OCI-LY7 (cell line): Measurements from ENCODE around the gene PDSS2. TPM values are rescaled to one million over a fixed set of nuclear protein-coding genes. Genes with fewer than 3 reads are reported as not detected.

Experiments used
- BruUV-seq: library from RNA; stranded (reverse); fragments of 400-500 nt; replicated peaks from 2 replicates; lab custom pipeline; 2021; lab: Mats Ljungman, UMichigan
- CTCF ChIA-PET: fragments of 300-600 bp; sonication (Branson Sonifier 250); formaldehyde crosslinking; loops from one replicate; lab custom pipeline; 2022; ENCODE audit warnings: antibody characterized with exemption; ENCODE audit not compliant: unreplicated experiment; lab: Charles Lee
- POLR2A ChIA-PET: fragments of 300-600 bp; sonication (Branson Sonifier 250); formaldehyde crosslinking; loops from one replicate; lab custom pipeline; 2022; ENCODE audit warnings: antibody characterized with exemption; lab: Charles Lee
- DNase-seq: peaks from one replicate; pipeline ENCODE4 v3.0.0-alpha.2; 2015; ENCODE audit warnings: low spot score
- H2AFZ ChIP-seq: fragments of 200-600 bp; sonication (generic), shearing (Covaris generic); 2 replicates; pipeline ENCODE4 v1.6.1; 2014; ENCODE audit warnings: mild to moderate bottlenecking, antibody characterized with exemption, low read length, moderate library complexity
- H3K27ac ChIP-seq: fragments of 200-600 bp; sonication (generic); 2 replicates; pipeline ENCODE4 v1.5.1; 2014; ENCODE audit warnings: mixed run types, low read depth, mild to moderate bottlenecking, moderate library complexity, low read length, inconsistent platforms; ENCODE audit not compliant: poor library complexity, severe bottlenecking
- H3K36me3 ChIP-seq: fragments of 200-600 bp; sonication (generic); 2 replicates; pipeline ENCODE4 v1.6.1; 2014; ENCODE audit warnings: mild to moderate bottlenecking, antibody characterized with exemption, low read length, moderate library complexity, mixed read lengths; ENCODE audit not compliant: insufficient read depth
- H3K4me1 ChIP-seq: fragments of 200-600 bp; sonication (generic); 2 replicates; pipeline ENCODE4 v1.5.1; 2014; ENCODE audit warnings: mild to moderate bottlenecking, low read length; ENCODE audit not compliant: insufficient read depth, poor library complexity, severe bottlenecking
- H3K4me2 ChIP-seq: fragments of 200-600 bp; sonication (generic); 2 replicates; pipeline ENCODE4 v1.6.1; 2014; ENCODE audit warnings: mild to moderate bottlenecking, low read length
- H3K4me3 ChIP-seq: fragments of 200-600 bp; sonication (generic); 2 replicates; pipeline ENCODE4 v1.5.1; 2014; ENCODE audit warnings: mild to moderate bottlenecking, low read depth, low read length; ENCODE audit not compliant: poor library complexity, severe bottlenecking
- H3K79me2 ChIP-seq: fragments of 200-600 bp; sonication (generic); 2 replicates; pipeline ENCODE4 v1.6.1; 2016; ENCODE audit warnings: low read depth, mild to moderate bottlenecking, low read length, moderate library complexity, mixed read lengths; ENCODE audit not compliant: insufficient read depth
- H3K9me2 ChIP-seq: fragments of 200-600 bp; sonication (generic); 2 replicates; pipeline ENCODE4 v1.6.1; 2016; ENCODE audit warnings: mild to moderate bottlenecking, low read length, mixed read lengths; ENCODE audit not compliant: insufficient read depth
- H3K9me3 ChIP-seq: fragments of 200-600 bp; sonication (generic); 2 replicates; pipeline ENCODE4 v1.6.1; 2014; ENCODE audit warnings: mild to moderate bottlenecking, mixed run types, low read length, mixed read lengths
- H4K20me1 ChIP-seq: fragments of 200-600 bp; sonication (generic); 2 replicates; pipeline ENCODE4 v1.6.1; 2014; ENCODE audit warnings: mild to moderate bottlenecking, antibody characterized with exemption, low read length, moderate library complexity, mixed read lengths; ENCODE audit not compliant: insufficient read depth
- EZH2phosphoT487 ChIP-seq: fragments of 200-600 bp; sonication (generic); IDR thresholded peaks from 2 replicates; pipeline ENCODE4 v1.6.1; 2018; ENCODE audit warnings: low read depth, borderline replicate concordance, mild to moderate bottlenecking, mixed run types, antibody characterized with exemption, low read length, moderate library complexity, mixed read lengths
- intact Hi-C: fragments of 100-400 bp; cut with micrococcal nuclease; formaldehyde crosslinking; loops from one replicate; pipeline ENCODE4 v1.10.0; 2022; ENCODE audit not compliant: unreplicated experiment
- total RNA-seq, 2 experiments: library from RNA; depleted of rRNA in 1 of 2; stranded (reverse); fragments of >200 nt in 1 of 2; shearing (Covaris generic) in 1 of 2; gene quantifications; 2 replicates each; pipeline ENCODE4 v1.2.3, GENCODE V29; 2014 to 2022
- TF ChIP-seq, protein P1 (sequence below): fragments of 200-600 bp; sonication (generic); conservative IDR thresholded peaks from 2 replicates; pipeline ENCODE4 v1.5.1; 2014; ENCODE audit warnings: mild to moderate bottlenecking, antibody characterized with exemption, low read length, moderate library complexity, mixed read lengths

Gene PDSS2
- total RNA-seq, 2 experiments from 2014 or later: 14.7 to 24.9 TPM

DNA sequence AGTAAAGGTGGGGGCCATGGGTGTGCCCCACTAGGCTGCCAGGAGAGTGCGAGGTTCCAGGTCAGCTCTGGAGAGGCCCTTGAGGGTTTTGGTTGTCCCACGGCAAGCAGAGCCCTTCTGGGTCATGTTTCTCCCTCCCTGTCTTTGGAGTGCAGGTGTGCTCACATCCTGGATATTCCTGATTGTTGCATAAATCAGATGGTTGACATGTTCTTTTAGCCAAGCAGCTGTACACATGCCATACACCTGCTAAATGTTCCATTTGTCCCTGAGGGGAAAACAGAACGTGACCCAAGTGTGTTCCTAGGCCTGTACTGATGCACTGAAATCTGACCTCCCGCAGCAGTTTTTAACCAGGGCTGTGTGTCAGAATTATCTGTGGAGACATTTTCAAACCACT lies 266.5 kb downstream of the PDSS2 start:
- Histone ChIP-seq H4K20me1 (no peaks in the 10 kb centered on the region), H3K79me2 (no peaks in the 10 kb centered on the region), H3K4me3 (no peak overlapping the region), H3K27ac (no peak overlapping the region), H3K36me3 (peaks cover 9% of the 10 kb centered on the region; the same call in 1 of the 2 replicates), H3K4me1 (no peaks in the 10 kb centered on the region), H3K9me3 (no peaks in the 10 kb centered on the region), H3K4me2 (no peak overlapping the region), H2AFZ (no peak overlapping the region), H3K9me2 (no peaks in the 10 kb centered on the region)
- POLR2A ChIA-PET: interaction anchor here (0.8 kb wide), 1 partner anchor 63 kb away, joined by 3 read pairs; no protein-coding TSS in a partner anchor
- CTCF ChIA-PET: no interaction called here
- TF ChIP-seq, protein P1, sequence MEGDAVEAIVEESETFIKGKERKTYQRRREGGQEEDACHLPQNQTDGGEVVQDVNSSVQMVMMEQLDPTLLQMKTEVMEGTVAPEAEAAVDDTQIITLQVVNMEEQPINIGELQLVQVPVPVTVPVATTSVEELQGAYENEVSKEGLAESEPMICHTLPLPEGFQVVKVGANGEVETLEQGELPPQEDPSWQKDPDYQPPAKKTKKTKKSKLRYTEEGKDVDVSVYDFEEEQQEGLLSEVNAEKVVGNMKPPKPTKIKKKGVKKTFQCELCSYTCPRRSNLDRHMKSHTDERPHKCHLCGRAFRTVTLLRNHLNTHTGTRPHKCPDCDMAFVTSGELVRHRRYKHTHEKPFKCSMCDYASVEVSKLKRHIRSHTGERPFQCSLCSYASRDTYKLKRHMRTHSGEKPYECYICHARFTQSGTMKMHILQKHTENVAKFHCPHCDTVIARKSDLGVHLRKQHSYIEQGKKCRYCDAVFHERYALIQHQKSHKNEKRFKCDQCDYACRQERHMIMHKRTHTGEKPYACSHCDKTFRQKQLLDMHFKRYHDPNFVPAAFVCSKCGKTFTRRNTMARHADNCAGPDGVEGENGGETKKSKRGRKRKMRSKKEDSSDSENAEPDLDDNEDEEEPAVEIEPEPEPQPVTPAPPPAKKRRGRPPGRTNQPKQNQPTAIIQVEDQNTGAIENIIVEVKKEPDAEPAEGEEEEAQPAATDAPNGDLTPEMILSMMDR: no peak
- no peak for TF ChIP-seq EZH2phosphoT487
- intact Hi-C loops: no loop called here
- BruUV-seq: no TSS peak
- no peak for DNase-seq

- Histone ChIP-seq H3K36me3 (0 out of 2 replicates have a peak, but pooled peaks cover 4% of the 10 kb centered on the region), H2AFZ (no peak overlapping the region), H3K4me3 (no peak overlapping the region), H3K9me2 (no peaks in the 10 kb centered on the region), H3K79me2 (no peaks in the 10 kb centered on the region), H3K4me2 (no peak overlapping the region), H4K20me1 (no peaks in the 10 kb centered on the region), H3K9me3 (no peaks in the 10 kb centered on the region), H3K4me1 (no peaks in the 10 kb centered on the region), H3K27ac (no peak overlapping the region)
- no peak for DNase-seq
- intact Hi-C loops: no loop called here
- CTCF ChIA-PET: interaction anchor here (0.8 kb wide), 1 partner anchor 10 kb away, joined by 5 read pairs; no protein-coding TSS in a partner anchor
- BruUV-seq: no TSS peak
- no peak for TF ChIP-seq EZH2phosphoT487
- TF ChIP-seq, protein P1: no peak
- POLR2A ChIA-PET: interaction anchor here (0.6 to 1.0 kb wide), 3 partner anchors 9 to 499 kb away, joined by 3 to 4 read pairs (median 3); no protein-coding TSS in a partner anchor
Observed at GRCh38 chr6:107187630-107188029, 271.7 kb downstream of the PDSS2 start.

DNA sequence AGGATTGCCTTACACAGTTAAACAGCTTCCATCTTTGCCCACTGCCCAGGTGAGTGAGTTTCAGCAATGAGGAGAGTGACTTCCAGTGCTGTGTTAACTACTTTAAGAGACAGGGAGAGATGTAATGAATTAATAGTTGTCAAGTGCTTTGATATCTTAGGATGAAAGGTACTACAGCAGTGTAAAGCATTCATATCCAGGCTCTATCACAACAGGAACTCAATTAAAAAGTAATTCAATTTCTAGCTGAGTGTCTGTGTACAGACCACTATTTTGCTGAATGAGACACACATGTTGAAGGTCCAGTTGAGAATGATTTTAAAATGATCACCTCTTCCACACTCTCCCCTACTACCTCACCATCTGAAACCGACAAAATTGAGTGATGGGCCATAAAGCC lies 273.3 kb downstream of the PDSS2 start:
- no peak overlapping the region for H2AFZ ChIP-seq
- BruUV-seq: TSS peak; percentile 28
- POLR2A ChIA-PET: interaction anchor here (0.6 to 1.2 kb wide), 3 partner anchors 11 to 714 kb away, joined by 3 to 4 read pairs (median 3); no protein-coding TSS in a partner anchor
- no peaks in the 10 kb centered on the region for H3K79me2 ChIP-seq
- no peaks in the 10 kb centered on the region for H3K4me1 ChIP-seq
- H3K4me2 ChIP-seq: no peak overlapping the region
- H3K4me3 ChIP-seq: no peak overlapping the region
- H3K27ac ChIP-seq: no peak overlapping the region
- DNase-seq: no peak
- TF ChIP-seq, protein P1: no peak
- no peak for TF ChIP-seq EZH2phosphoT487
- CTCF ChIA-PET: interaction anchor here (0.6 kb wide), 1 partner anchor 680 kb away, joined by 3 read pairs; no protein-coding TSS in a partner anchor
- H3K36me3 ChIP-seq: no peaks in the 10 kb centered on the region
- H4K20me1 ChIP-seq: no peaks in the 10 kb centered on the region
- no peaks in the 10 kb centered on the region for H3K9me3 ChIP-seq
- no peaks in the 10 kb centered on the region for H3K9me2 ChIP-seq
- intact Hi-C loops: no loop called here
